Peyer's patch (tissue), 4 donors: ENCODE results near the gene FTSJ3. TPM values are rescaled to one million over a fixed set of nuclear protein-coding genes. Genes with fewer than 3 reads are reported as not detected.
A peak's percentile ranks its signal among the peaks of the same experiment; 100 is the strongest.
"Not testable (repeated sequence)": the region's sequence is repeated elsewhere in the genome, so short reads cannot be mapped to it uniquely, and the experiment has no call there.

Source experiments
- DNase-seq, 3 donors: peaks; one replicate each; pipeline ENCODE4 v3.0.0-alpha.2; 2017 to 2019
- H3K27ac ChIP-seq, 4 donors: fragments of 200-600 bp; sonication (generic); one replicate each; pipeline ENCODE4 v1.5.1; 2016 to 2019
- H3K27me3 ChIP-seq, 2 donors: fragments of 200-600 bp; sonication (generic); one replicate each; pipeline ENCODE4 v1.5.1; 2019
- H3K36me3 ChIP-seq, 3 donors: fragments of 200-600 bp; sonication (generic); one replicate each; pipeline ENCODE4 v1.5.1; 2016 to 2019
- H3K4me1 ChIP-seq, 4 donors: fragments of 200-600 bp; sonication (generic); one replicate each; pipeline ENCODE4 v1.5.1; 2016 to 2019
- H3K4me3 ChIP-seq, 4 donors: fragments of 200-600 bp; sonication (generic); 1 replicate in 3 of 4; 2 replicates in 1 of 4; pipeline ENCODE4 v1.5.1; 2016 to 2019; ENCODE audit warnings: mild to moderate bottlenecking in 1 of 4
- H3K9me3 ChIP-seq, 4 donors: fragments of 200-600 bp; sonication (generic); one replicate each; pipeline ENCODE4 v1.5.1; 2016 to 2019; ENCODE audit warnings: mild to moderate bottlenecking in 1 of 4
- POLR2A ChIP-seq, 2 donors: fragments of 450-650 bp; IDR thresholded peaks; one replicate each; pipeline ENCODE4 v1.5.1; 2017; ENCODE audit warnings: antibody characterized with exemption in 2 of 2, mild to moderate bottlenecking in 2 of 2, moderate library complexity in 2 of 2
- total RNA-seq, 4 donors: library from RNA; depleted of rRNA; stranded (reverse); fragments of >200 nt; gene quantifications; one replicate each; pipeline ENCODE4 v1.1.0, GENCODE V29; 2016
- TF ChIP-seq, protein P1 (sequence below), 6 experiments: fragments of 450-650 bp in 4 of 6; fragments of 200-600 bp in 2 of 6; sonication (generic) in 1 of 6; IDR thresholded peaks; one replicate each; pipeline ENCODE4 v1.5.1; 2017 to 2019; ENCODE audit warnings: antibody characterized with exemption in 6 of 6, mild to moderate bottlenecking in 3 of 6, moderate library complexity in 1 of 6

FTSJ3 gene
- total RNA-seq, 4 donors from 2014 or later: 19.6 to 133 (median 51.6) TPM

DNA sequence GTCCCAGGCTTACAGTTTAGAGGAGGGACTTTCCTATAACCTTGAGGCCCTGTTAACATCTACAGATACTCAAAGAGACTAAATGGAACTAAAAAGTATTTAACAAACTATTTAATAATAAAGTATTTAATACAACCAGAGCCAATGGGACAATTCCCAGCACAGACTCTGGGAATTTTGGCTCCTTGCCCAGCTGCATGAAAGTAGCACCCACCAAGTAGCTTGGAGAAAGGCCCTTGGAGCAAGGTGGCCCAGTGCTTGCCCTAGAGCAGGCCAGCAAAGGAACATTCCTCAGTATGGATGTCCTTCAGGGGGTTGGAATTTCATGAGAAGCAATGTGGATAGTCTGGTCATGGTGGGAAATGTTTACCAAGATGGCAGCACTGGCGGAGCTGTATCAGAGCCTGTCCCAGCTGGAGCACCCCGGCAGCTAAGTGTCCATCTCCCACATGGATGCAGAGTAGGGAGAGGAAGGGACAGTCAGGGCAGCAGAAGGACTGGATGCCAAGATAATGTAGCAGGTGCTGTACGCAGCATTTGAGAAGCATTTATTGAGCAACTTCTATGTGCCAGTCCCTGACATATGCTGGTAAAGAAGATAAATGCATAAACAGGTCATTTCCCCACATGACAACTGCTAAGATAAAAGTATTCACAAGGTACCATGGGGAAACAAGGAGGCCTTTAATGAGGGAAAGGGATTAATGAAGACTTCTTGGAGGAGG, 20.2 kb upstream of the FTSJ3 start:
- Histone ChIP-seq H3K4me3 (no peak overlapping the region), H3K4me1 (peaks cover 0 to 6% (median 0%) of the 10 kb centered on the region in 4 donors), H3K9me3 (no peaks in the 10 kb centered on the region), H3K27me3 (no peaks in the 10 kb centered on the region), H3K36me3 (no peaks in the 10 kb centered on the region), H3K27ac (no peak overlapping the region)
- TF ChIP-seq, protein P1, sequence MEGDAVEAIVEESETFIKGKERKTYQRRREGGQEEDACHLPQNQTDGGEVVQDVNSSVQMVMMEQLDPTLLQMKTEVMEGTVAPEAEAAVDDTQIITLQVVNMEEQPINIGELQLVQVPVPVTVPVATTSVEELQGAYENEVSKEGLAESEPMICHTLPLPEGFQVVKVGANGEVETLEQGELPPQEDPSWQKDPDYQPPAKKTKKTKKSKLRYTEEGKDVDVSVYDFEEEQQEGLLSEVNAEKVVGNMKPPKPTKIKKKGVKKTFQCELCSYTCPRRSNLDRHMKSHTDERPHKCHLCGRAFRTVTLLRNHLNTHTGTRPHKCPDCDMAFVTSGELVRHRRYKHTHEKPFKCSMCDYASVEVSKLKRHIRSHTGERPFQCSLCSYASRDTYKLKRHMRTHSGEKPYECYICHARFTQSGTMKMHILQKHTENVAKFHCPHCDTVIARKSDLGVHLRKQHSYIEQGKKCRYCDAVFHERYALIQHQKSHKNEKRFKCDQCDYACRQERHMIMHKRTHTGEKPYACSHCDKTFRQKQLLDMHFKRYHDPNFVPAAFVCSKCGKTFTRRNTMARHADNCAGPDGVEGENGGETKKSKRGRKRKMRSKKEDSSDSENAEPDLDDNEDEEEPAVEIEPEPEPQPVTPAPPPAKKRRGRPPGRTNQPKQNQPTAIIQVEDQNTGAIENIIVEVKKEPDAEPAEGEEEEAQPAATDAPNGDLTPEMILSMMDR (IDR thresholded peaks at IDR 0.05): no peak
- TF ChIP-seq POLR2A (IDR thresholded peaks at IDR 0.05): no peak
- no peak for DNase-seq

DNA sequence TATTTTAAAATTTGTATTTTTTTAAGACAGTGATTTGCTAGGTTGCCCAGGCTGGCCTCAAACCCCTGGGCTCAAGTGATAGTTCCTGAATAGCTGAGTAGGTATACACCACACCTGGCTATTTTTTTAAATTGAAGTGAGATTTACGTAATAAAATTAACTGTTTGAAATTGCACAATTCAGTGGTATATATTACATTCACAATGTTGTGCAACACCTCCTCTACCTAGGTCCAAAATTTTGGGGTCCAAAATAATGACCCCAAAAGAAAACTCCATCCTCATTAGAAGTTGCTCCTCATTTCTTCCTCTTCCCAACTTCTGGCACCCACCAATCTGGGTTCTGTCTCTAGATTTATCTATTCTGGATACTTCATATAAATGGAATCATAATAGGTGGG, 18.0 kb upstream of the FTSJ3 start:
- H3K4me1 ChIP-seq: peaks cover 0 to 14% (median 12%) of the 10 kb centered on the region in 4 donors
- H3K36me3 ChIP-seq: no peaks in the 10 kb centered on the region
- no peak for TF ChIP-seq POLR2A (IDR thresholded peaks at IDR 0.05)
- TF ChIP-seq, protein P1 (IDR thresholded peaks at IDR 0.05): no peak
- H3K9me3 ChIP-seq: no peaks in the 10 kb centered on the region
- H3K4me3 ChIP-seq: no peak overlapping the region
- H3K27ac ChIP-seq: no peak overlapping the region
- no peak for DNase-seq
- no peaks in the 10 kb centered on the region for H3K27me3 ChIP-seq

DNA sequence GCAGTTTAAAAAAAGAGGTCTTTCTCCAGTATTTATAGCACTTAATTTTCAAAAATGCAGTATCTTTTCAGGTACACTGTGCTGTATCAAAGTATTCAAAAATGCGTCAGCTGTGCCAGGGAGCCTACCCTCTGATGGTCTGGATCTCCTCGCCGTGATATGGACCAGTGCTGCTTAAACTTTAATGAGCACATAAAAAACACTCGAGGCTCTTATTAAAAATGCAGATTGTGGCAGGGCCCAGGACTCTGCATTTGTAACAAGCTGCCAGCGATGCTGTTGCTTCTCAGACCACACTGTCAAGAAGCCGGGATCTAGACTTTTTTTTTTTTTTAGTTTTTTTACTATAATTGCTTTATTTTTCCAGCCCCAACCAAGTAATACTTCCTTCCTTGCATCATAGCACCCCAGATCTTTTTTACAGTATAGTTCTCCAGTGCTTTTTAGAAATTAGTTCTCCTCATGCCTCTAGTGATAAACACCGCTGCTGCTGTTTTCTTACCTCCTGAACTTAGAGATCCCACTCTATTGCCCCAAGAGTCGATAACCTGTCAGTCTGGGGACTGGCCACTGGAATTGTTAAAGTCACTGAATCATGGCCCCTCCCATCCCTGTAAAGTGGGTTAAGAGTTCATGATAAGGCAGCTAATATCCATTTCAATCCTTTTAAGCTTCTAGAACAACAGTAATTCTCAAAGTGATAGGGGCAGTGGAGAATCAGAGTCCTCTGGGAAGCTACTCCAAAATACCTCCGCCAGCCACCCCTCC, 16.6 kb upstream of the FTSJ3 start:
- peak overlapping the region in 3 of 4 donors; percentile 92 for H3K27ac ChIP-seq
- H3K4me3 ChIP-seq: peak overlapping the region in 3 of 4 donors; percentile 85 to 94 (median 89)
- H3K9me3 ChIP-seq: no peaks in the 10 kb centered on the region
- H3K27me3 ChIP-seq: no peaks in the 10 kb centered on the region
- no peaks in the 10 kb centered on the region for H3K36me3 ChIP-seq
- peaks cover 0 to 27% (median 23%) of the 10 kb centered on the region in 4 donors for H3K4me1 ChIP-seq
- TF ChIP-seq, protein P1 (IDR thresholded peaks at IDR 0.05): no peak
- no peak for TF ChIP-seq POLR2A (IDR thresholded peaks at IDR 0.05)
- no peak for DNase-seq

DNA sequence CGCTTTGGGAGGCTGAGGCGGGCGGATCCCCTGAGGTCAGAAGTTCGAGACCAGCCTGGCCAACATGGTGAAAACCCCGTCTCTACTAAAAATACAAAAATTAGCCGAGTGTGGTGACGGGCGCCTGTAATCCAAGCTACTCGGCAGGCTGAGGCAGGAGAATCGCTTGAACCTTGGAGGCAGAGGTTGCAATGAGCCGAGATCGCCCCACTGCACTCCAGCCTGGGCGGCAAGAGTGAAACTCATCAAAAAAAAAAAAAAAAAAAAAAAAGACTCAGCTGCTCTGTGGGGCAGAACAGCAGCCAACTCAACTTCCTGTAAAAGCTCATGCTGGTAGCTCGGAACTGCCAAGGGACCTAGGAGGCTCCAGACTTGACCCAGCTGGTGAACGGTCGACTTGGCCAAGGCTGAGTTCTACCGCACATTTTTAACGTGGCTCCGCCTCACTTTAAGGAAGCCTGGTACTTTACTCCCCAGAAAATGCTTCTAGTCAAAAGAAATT, 16.0 kb upstream of the FTSJ3 start:
- H3K9me3 ChIP-seq, H3K36me3 ChIP-seq, H3K27me3 ChIP-seq: not testable (repeated sequence)
- peaks cover 0 to 33% (median 27%) of the 10 kb centered on the region in 4 donors for H3K4me1 ChIP-seq
- peak overlapping the region; percentile 92 to 97 (median 92) for H3K27ac ChIP-seq
- peak; percentile 41 to 72 (median 61) for DNase-seq
- H3K4me3 ChIP-seq: peak overlapping the region; percentile 85 to 94 (median 88)

DNA sequence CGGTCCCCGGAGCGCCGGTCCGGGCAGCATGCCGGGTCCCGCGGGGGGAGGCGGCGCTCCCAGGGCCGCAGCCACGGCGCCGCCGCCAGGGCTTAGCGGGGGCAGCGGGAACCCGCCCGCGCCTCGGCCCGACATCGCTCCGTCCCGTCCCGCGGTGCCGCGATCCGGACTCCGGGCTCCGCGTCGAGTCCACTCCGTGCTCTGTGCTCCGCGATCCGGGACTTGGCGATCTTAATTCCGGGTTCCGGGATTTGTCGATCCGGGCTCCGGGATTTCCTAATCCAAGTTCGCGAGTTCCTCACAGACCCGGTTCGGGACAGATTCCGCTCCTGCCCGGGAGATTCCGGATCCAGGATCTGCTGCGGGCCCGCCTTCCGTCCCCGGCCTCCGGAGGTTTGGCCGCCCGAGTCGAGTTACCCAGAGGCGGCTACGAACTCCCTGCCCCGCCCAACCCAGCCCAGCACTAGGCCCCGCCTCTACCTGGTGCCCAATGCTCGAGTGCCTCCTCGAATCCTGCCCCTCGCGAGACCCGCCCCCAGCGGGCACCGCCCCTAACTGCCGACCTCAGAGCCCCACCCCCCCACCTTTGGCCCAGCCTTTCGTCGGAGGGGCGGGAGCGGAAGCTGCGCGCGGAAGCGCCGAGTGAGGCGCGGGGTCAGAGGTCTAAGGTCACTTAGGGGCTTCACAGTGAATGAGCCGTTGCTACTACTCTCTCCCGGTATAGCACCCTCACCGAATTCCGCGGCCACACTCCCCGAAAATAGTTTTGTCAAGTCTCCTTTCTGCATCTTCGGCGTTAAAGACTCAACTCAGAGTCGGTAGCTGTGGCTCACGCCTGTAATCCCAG, 15.3 kb upstream of the FTSJ3 start, which contains the start of gene SMARCD2:
Gene SMARCD2 (minus strand): TSS at position 146 of the 847 bp plus-strand sequence. CDS start 11 bp downstream, at position 135.
- peak; percentile 28 to 90 for TF ChIP-seq POLR2A (IDR thresholded peaks at IDR 0.05)
- TF ChIP-seq, protein P1 (IDR thresholded peaks at IDR 0.05): peak in 3 of 6 experiments; percentile 20 to 47 (median 25)
- DNase-seq: peak; percentile 99
- Histone ChIP-seq H3K4me1 (peaks cover 0 to 38% (median 28%) of the 10 kb centered on the region in 4 donors), H3K27me3 (no peaks in the 10 kb centered on the region), H3K4me3 (peak within 1 kb of the TSS; percentile 85 to 94 (median 88)), H3K9me3 (no peaks in the 10 kb centered on the region), H3K36me3 (peaks cover 0 to under 1% (median 0%) of the 10 kb centered on the region in 3 donors), H3K27ac (peak within 1 kb of the TSS; percentile 92 to 97 (median 92))
